OCI-LY3 (cell line): ENCODE data around the gene UBQLN1.
"Not testable (repeated sequence)": the region's sequence is repeated elsewhere in the genome, so short reads cannot be mapped to it uniquely, and the experiment has no call there.

ENCODE experiments used
- H2AFZ ChIP-seq: fragments of 200-600, 300-600 bp; shearing (Covaris generic); 2 replicates; pipeline ENCODE4 v1.6.0; 2014; ENCODE audit warnings: antibody characterized with exemption, low read depth, low read length
- H3K27ac ChIP-seq: fragments of 200-600, 300-600 bp; sonication (generic); 2 replicates; pipeline ENCODE4 v1.5.1; 2014; ENCODE audit warnings: mild to moderate bottlenecking, low read length, moderate library complexity, mixed read lengths
- H3K27me3 ChIP-seq: fragments of 200-600, 300-600 bp; sonication (generic); 2 replicates; pipeline ENCODE4 v1.6.1; 2014; ENCODE audit warnings: low read depth, low read length, mixed read lengths
- H3K36me3 ChIP-seq: fragments of 200-600, 300-600 bp; sonication (generic); replicated peaks from 2 replicates; pipeline ENCODE3; 2014; ENCODE audit warnings: low read depth, low read length, mixed read lengths
- H3K4me1 ChIP-seq: fragments of 300-600, 200-600 bp; sonication (generic); 2 replicates; pipeline ENCODE4 v1.6.1; 2014; ENCODE audit warnings: low read length, mixed read lengths
- H3K4me2 ChIP-seq: fragments of 200-600, 300-600 bp; sonication (generic); 2 replicates; pipeline ENCODE4 v1.6.1; 2014; ENCODE audit warnings: low read length, mixed read lengths
- H3K4me3 ChIP-seq: fragments of 300-600, 200-600 bp; sonication (generic); 2 replicates; pipeline ENCODE4 v1.5.1; 2014; ENCODE audit warnings: antibody characterized with exemption, mild to moderate bottlenecking, low read length, moderate library complexity
- H3K79me2 ChIP-seq: fragments of 300-600, 200-600 bp; shearing (Covaris generic); 2 replicates; pipeline ENCODE4 v1.6.1; 2014; ENCODE audit warnings: mild to moderate bottlenecking, low read length, mixed read lengths
- H3K9ac ChIP-seq: fragments of 300-600, 200-600 bp; shearing (Covaris generic); 2 replicates; pipeline ENCODE4 v1.6.0; 2014; ENCODE audit warnings: mild to moderate bottlenecking, low read length, moderate library complexity
- H3K9me3 ChIP-seq: fragments of 200-600, 300-600 bp; shearing (Covaris generic); 2 replicates; pipeline ENCODE4 v1.6.1; 2014; ENCODE audit warnings: low read length, mixed read lengths; ENCODE audit not compliant: insufficient read depth
- H4K20me1 ChIP-seq: fragments of 200-600, 300-600 bp; sonication (generic); 2 replicates; pipeline ENCODE4 v1.6.1; 2016; ENCODE audit warnings: low read length, mixed read lengths; ENCODE audit not compliant: insufficient read depth
- CTCF ChIP-seq: fragments of 200-600, 300-600 bp; sonication (generic); IDR thresholded peaks from 2 replicates; pipeline ENCODE4 v1.5.1; 2014; ENCODE audit warnings: antibody characterized with exemption, low read length, low read depth
- EZH2phosphoT487 ChIP-seq: fragments of 200-600 bp; shearing (Covaris generic); IDR thresholded peaks from 2 replicates; pipeline ENCODE4 v1.6.1; 2018; ENCODE audit warnings: antibody characterized with exemption, mixed run types, low read depth

UBQLN1 gene

DNA sequence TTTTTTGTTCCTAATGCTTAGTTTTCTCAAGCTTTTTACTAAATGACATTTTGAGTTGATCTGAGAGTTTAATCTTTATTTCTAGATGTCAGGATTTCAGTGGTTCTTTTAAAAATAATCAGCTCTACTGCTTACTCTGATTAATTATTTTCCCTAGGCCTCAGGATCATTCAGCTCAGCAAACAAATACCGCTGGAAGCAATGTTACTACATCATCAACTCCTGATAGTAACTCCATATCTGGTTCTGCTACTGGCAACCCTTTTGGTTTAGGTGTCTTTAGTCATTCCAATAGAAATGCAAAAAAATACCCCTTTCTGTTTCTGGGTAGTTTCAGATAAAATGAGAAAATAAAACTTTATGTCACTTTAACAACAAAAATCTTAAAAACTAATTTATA is 90.5 kb downstream of the UBQLN1 start:
- Histone ChIP-seq H3K4me2 (no peak overlapping the region), H3K4me3 (no peak overlapping the region), H3K79me2 (no peaks in the 10 kb centered on the region), H3K9ac (no peak overlapping the region), H3K36me3 (no peaks in the 10 kb centered on the region), H2AFZ (no peak overlapping the region), H4K20me1 (no peaks in the 10 kb centered on the region), H3K4me1 (peaks cover 8% of the 10 kb centered on the region), H3K27ac (no peak overlapping the region), H3K9me3 (no peaks in the 10 kb centered on the region), H3K27me3 (peaks cover 5% of the 10 kb centered on the region; the same call in 1 of the 2 replicates)
- no peak for TF ChIP-seq CTCF
- TF ChIP-seq EZH2phosphoT487 = no peak

GRCh38 chr9:83613298-83613697 is 94.5 kb downstream of the UBQLN1 start:
- H2AFZ ChIP-seq, H4K20me1 ChIP-seq, H3K27me3 ChIP-seq, H3K36me3 ChIP-seq, H3K4me2 ChIP-seq, H3K9ac ChIP-seq, H3K4me1 ChIP-seq, H3K79me2 ChIP-seq, H3K27ac ChIP-seq, H3K4me3 ChIP-seq, H3K9me3 ChIP-seq: not testable (repeated sequence)
